GM19463 (cell line): ENCODE results near the gene CATSPER2.
"Not testable (repeated sequence)": the region's sequence is repeated elsewhere in the genome, so short reads cannot be mapped to it uniquely, and the experiment has no call there.

ENCODE experiments used
- ATAC-seq: cut with Tn5 transposase; IDR thresholded peaks from one replicate; pipeline ENCODE4 v1.9.1; 2021; ENCODE audit warnings: mild to moderate bottlenecking, moderate library complexity; ENCODE audit not compliant: unreplicated experiment

Gene CATSPER2

GRCh38 chr15:43593328-43594190, 55.1 kb downstream of the CATSPER2 start, which contains the start of gene CKMT1B:
TSS of gene CKMT1B (plus strand) at chr15:43594027. CDS start at chr15:43594219, 192 bp downstream.
- ATAC-seq, result not testable (repeated sequence)

GRCh38 chr15:43592841-43593240, 55.8 kb downstream of the CATSPER2 start:
- ATAC-seq, result not testable (repeated sequence)

GRCh38 chr15:43589778-43590466, 58.7 kb downstream of the CATSPER2 start, which contains the start of gene PPIP5K1:
TSS of gene PPIP5K1 (minus strand) at chr15:43590208. CDS start at chr15:43584504, 5,704 bp downstream.
- peak; percentile 98 for ATAC-seq
